ENCODE results near the gene RPS6KA5.

RPS6KA5 gene

DNA sequence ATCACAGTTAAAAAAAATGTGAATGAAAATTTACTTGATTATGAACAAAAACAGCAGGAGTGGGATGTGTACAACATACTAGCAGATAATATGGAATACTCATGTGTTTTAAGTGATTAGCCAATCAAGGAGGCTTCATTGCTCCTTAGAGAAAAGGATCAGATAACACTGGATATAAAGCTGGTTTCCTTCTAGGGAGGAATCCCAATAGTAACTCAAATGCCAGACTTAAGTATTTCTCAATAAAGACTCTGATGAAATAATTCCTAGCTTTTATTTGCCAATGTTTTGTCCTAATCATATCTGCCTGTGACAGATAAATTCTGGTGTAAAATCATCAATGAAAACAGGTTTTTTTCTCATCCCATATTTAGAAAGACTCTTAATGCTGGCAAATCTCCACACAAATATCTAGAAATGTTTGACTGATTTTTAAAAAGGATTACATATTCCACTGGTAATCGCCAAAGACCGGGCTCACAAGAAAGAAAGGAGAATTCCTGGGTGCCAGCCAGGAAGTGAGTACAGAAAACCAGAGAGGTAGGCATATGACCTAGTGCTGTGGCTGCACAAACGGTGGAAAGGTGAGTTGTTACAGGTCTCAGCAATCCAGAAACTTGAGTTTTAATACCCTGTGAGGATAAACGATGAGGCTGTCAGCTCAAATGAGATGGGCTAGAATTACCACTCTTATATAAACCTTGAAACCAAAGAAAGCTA is 135.7 kb downstream of the RPS6KA5 start:
- DNase-seq = no peak

GRCh38 chr14:90922141-90922540 is 138.3 kb downstream of the RPS6KA5 start:
- DNase-seq = no peak

DNA sequence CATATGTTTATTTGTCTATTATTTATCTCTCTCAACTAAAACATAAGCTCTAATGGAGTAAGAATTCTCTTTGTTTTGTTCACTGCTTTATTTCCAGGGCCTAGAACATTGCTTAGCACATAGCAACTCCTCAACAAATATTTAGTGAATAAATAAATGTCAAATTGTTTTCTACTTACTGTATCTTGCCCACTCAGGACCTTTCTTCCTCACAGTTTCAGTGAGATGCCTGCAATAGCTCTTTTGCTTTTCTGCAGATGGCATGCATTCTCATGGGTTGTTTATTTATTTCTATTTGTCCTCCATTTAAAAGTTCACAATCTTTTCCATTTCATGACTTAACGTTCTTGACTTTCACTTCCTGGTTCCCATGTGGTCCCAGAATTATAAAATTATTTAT is 149.3 kb downstream of the RPS6KA5 start:
- no peak for DNase-seq

GRCh38 chr14:90907178-90907577 is 153.3 kb downstream of the RPS6KA5 start:
- no peak for DNase-seq

- DNase-seq = no peak
Observed at GRCh38 chr14:90905531-90905930, 154.9 kb downstream of the RPS6KA5 start.

GRCh38 chr14:90903101-90903500 is 157.3 kb downstream of the RPS6KA5 start:
- DNase-seq = no peak

DNA sequence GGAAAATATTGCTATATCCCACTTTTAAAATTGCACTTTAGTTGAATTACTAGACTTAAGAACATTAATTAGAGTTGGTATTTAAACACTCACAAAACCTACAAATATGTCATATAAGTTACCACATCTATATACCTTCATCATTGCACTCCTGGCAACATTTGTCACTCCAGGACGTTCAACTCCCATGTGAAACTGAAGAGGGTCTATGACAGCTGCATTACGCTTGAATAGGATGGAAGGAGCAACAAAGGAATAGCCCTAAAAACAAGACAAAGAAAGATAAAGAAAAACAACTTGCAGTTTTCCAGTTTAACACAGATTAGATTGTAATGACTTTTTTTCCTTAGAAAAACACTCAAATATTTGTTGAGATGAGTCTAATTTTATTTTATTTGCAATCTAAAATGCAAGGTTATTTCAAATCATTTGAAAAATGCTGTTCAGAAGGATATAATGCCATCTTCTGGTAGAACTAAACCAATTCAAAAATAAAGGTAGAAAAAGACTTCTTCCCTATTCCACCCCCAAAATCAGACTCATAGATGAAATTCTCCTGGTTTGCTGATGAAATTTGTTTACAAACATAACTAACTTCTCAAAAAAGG is 159.9 kb downstream of the RPS6KA5 start:
- DNase-seq = no peak

DNA sequence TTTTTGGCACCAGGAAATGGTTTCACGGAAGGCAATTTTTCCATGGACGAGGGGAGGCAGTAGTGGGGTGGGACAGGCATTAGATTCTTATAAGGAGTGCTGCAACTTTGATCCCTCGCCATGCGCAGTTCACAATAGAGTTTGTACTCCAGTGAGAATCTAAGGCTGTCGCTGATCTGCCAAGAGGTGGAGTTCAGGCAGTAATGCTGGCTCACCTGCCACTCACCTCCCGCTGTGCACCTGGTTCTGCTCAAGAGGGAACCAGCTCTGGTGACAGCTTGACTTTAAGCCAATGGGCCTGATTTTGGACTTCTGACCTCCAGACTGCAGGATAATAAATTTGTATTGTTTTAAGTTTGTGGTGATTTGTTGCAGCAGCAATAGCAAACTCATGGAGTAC is 163.4 kb downstream of the RPS6KA5 start:
- DNase-seq = no peak

GRCh38 chr14:90894241-90894640 is 166.2 kb downstream of the RPS6KA5 start:
- no peak for DNase-seq

DNA sequence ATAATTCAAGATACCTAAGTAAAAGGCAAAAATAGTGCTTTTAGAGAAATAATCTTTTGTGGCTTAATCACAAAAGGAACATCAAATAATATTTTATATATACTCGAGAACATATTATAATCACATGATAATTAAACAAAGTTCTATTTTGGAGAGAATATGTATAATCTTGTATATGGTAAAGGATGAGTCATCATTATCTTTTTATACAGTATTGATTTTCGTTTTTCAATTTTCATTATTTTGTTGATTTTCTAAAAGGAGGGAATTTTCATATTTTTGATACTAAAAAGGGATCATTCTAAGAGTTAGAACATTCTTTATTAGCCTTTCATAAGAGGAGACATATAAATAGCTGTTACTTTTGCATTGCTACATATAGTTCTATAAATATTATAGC is 166.9 kb downstream of the RPS6KA5 start:
- no peak for DNase-seq

- no peak for DNase-seq
Observed at GRCh38 chr14:90892970-90893369, 167.5 kb downstream of the RPS6KA5 start.

GRCh38 chr14:90891326-90891725 is 169.1 kb downstream of the RPS6KA5 start:
- DNase-seq = no peak

- DNase-seq = no peak
Observed at GRCh38 chr14:90890322-90891020, 170.0 kb downstream of the RPS6KA5 start.

GRCh38 chr14:90886297-90886815 is 174.1 kb downstream of the RPS6KA5 start:
- no peak for DNase-seq

DNA sequence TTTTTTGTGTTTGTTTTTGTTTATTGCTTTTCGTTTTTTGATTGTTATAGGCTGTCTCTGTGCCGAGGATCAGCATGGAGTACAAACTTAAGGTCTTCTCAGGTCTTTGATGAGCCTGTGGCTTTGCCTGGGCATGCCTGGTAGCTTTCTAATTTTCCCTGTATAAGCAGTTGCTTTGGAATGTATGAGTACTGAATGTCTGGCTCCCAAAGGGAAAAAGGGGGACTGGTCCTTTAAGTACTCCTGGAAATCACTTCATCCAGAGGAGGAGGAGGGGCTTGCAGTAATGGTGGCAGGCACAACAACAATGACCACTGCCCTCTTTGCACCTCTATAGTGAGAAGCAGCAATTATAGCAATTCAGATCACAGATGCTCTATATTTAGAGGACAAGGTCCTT is 176.7 kb downstream of the RPS6KA5 start:
- no peak for DNase-seq

DNA sequence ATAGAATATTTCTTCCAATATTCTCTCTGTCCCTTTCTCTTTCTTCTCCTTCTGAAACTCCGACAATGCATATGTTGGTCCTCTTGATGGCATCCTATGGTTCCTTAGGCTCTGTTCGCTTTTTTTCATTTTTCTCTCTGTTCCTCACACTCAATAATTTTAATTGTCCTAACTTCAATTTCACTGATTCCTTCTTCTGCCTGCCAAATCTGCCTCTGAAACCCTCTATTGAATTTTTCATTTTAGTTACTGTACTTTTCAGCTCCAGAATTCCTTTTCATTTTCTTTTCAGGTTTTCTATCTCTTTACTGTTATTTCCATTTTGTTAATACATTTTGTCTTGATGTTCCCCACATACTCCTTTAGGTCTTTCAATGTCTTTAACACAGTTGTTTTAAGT is 177.2 kb downstream of the RPS6KA5 start:
- DNase-seq = no peak

DNA sequence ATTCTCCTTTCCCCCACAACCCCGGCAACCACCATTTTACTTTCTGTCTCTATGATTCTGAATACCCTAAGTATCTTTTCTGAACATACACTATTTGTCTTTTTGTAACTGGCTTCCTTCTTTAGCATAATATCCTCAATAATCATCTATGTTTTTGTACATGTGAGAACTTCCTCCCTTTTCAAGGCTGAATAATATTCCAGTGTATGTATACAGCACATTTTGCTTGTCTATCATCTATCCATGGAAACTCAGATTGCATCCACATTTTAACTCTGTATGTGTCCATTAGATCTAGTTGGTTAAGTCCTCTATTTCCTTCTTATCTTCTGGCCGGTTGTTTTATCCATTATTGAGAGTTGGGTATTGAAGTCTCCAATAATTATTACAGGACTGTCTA is 180.2 kb downstream of the RPS6KA5 start:
- no peak for DNase-seq

GRCh38 chr14:90874599-90874998 is 185.8 kb downstream of the RPS6KA5 start:
- DNase-seq = no peak

GRCh38 chr14:90871605-90872233 is 188.7 kb downstream of the RPS6KA5 start:
- DNase-seq = no peak

DNA sequence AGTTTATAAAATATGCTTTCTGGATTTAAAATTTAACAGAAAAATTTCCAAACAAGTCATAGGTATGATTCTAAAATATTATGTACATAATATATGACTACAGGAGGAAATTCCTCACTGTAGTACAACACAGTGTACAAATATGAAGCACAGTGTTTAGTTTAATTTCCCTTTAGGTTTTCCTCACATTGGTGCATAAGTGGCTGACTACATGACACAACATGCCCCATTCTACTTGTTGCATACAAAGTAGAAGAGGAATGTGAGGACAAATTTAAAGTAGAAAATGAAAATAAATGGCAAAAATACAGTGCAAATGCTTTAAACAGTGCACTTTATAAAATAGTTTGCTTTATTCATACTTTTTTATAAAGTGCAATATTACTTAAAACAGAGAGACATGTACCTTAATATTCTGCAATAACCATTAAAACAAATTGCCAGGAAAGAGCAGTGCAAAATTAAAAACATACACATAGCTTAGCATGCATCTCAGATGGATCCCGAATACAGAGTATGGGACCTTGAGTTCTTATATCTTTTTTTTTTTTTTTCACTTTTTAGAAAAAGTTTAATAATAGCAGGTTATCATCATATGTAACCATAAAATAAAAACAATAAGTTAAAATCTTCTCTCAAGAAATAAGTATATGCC is 189.4 kb downstream of the RPS6KA5 start:
- no peak for DNase-seq

GRCh38 chr14:90867501-90867900 is 192.9 kb downstream of the RPS6KA5 start:
- no peak for DNase-seq

DNA sequence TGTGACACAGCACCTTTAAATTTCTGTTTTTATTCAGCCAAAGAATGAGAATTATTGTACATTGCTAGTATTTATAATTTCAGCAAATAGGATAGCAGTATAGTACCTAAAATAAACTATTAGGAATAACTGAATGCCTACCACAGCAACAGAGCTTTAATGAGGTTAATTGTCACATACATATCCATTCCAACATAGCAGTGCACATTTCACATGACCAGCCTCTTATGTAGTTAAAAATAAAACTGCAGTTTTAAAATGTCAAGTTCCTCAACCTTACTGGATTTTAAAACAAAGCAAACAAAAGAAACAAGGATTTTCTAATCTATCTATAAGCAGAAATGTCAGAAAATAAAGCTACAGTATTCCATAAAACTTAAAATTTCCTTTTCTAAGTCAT is 193.6 kb downstream of the RPS6KA5 start:
- DNase-seq = no peak

DNA sequence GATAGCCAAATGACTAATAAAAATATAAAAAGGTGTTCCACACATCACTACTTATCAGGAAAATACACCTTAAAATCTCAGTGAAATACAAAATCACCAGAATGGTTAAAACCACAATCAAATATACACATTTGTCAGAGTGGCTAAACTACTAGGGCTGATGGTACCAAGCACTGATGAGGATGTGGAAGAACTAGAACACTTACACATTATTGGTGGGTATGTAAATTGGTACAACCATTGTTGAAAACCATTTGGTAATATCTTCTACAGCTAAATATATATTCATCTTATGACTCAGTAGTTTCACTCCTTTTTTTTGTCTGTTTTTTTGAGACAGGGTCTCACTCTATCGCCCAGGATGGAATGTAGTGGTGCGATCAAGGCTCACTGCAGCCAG is 195.7 kb downstream of the RPS6KA5 start:
- no peak for DNase-seq

All from activated gamma-delta T cell (primary cell).